Activated T-cell treated with anti-CD3 and anti-CD28 coated beads, Interleukin-2, amount 50 U/mL, for 1 hour (primary cell): ENCODE results near the gene SLC25A33.

Source experiments
- DNase-seq: peaks from one replicate; pipeline ENCODE4 v3.0.0-alpha.2; 2020

The SLC25A33 gene

DNA sequence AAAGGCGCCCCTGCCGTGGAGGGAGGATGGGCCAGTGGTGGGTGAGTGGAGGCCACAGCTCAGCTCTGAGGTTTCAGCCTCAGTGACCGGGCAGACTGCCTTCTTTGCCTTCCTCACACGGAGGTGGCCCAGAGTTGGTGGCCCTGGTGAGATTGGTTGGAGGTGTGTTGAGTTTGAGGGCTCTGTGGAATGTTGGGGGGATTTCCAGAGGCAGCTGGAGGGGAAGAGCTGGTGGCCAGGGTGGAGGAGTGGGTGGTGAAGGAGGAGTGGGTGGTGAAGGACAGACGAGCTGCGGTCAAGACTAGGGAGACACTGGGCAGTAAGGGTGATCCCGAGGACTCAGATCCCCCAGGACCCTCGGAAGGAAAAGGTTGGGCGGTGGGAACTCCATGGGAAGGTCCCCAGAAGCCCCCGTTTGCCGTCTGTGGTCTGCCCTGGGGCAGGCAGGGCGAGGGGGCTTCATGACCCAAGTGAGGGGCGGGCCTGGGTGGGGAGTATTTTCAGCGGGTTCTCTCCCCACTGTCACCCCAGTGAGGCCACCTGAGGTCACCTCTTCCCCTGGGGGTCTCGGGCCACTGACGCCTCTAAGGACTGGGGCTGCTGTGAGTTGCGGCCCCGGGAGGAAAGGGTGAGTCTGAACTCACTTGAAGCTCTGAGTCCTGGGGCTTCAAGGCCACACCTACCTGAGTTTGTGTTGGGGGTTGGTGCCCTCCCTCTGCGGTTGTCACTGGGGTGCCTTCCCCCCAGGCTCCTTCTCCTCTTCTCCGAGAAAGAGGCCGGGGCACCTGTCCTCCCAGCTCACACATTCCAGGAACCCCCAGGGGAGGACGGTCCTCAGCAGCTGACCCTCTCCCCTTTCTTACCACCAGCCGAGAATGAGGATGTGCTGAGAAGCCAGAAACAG, 89.5 kb downstream of the SLC25A33 start:
- peak; percentile 73 for DNase-seq

DNA sequence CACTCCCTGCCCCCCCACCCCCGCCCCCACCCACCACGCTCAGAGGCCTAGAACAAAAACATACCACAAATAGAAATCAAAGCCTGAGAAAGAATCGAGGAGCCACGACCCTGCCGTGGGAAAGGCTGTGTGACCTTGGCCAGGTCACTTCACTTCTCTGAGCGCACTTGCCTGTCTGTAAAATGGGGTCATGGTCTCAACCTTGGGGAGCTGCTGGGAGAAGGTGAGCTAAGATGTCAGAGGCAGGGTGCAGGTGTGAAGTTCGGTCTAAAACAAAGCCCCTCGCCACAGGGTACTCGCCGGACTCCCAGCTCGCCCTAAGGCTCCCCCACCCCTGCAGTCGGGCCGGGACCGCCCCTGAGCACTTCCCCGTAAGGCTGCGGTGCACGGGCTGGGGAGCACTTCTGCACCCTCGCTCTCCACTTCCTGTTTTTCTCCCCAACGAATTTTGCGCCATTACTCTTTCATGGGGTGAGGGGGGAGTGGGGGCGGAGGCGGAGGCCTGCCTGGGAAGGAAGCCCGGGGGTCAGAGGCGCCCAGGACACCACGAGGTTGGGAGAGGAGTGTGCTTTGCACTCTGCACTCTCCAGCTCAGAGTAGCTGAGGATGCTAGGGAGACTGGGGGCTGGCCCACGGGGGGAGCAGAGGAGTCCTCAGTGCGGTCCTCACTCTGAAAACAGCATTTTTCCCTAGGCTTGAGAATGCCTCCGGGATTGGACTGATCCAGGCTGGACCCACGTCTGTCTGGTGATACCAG, 90.4 kb downstream of the SLC25A33 start:
- peak; percentile 73 for DNase-seq

DNA sequence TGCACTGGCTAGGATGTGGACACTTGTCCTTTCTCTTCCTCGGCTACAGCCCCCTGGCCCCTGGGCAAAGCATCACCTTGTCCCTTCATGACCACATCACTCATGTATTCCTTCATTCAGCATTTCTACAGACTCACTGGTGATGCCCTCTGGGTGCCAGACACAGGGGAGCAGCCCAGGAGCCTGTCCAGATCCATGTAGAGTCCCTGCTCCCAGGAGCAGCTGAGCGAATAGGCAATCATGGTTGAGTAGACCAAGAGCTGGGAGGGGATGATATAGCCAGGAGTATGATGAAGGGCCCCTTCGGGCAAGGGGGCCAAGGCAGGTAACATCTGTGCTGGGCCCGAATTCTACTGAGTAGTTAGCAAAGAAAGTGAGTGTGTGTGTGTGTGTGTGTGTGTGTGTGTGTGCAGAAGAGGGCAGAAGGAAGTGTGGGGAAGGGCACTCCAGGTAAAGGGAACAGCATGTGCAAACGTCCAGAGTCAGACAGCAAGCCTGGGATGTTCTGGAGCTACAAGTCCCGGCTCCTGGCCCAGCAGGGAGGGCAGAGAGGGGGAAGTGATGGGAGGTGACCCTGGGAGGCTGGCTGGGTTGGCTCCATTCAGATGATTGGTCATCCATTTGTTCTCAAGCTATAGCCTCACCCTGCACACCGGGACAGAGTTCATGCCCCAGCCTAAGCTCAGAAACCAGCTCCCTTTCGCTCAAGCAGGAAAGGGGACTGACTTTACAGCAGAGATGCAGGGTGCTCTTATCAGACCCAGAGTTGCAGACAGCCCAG, 91.3 kb downstream of the SLC25A33 start:
- peak; percentile 51 for DNase-seq

DNA sequence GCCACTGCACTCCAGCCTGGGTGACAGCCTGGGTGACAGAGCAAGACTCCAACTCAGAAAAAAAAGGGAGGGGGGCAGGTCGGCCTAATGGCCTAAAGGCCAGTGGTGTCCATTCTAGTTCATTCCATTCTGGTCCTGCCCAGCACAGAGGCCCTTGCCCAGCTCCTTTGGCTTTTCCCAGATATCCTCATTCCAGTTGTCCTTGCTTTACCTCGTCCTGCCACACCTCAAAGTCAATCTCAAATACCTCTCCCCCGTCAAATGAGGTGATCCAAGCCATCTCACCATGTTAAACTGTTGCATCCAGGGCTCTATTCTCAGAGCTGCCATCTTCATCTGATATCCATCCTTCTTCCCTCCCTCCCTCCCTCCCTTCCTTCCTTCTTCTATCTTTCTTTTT, 92.3 kb downstream of the SLC25A33 start:
- peak; percentile 30 for DNase-seq

DNA sequence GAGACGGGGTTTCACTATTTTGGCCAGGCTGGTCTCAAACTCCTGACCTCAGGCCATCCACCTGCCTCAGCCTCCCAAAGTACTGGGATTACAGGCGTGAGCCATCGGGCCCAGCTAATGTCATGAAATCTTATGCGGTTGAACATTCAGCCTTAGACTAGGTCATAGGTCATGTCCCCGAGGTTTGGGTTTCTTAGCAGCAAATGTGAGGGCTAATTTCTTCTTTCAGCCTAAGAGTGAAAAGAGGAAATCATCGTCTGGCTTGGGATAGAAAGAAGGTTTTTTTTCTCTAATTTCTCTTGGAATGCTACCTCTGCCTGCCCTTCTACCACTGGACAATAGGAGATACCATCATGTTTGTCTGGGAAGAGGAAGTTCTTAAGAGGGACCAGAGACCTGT, 94.2 kb downstream of the SLC25A33 start:
- DNase-seq = no peak

DNA sequence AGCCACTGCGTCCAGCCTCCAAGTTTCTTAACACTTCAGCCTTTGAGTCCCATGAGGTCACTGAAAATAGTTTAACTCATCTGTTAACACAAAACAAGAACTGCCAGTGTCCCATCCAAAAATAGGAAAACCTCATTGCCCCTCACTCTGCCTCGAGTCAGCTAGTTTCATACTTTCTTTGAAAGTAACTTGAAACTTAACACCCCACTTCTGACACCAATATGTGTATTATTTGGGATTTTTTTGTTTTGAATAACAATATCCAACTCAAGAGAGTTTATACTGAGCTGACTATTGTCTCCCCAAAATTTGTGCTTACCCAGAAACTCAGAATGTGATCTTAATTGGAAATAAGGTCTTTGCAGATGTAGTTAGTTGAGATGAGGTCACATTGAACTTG, 95.3 kb downstream of the SLC25A33 start:
- no peak for DNase-seq
